Stimulated activated CD4-positive, alpha-beta T cell treated with anti-CD3 and anti-CD28 coated beads, Interleukin-2, amount 100 ng/mL, for 24 hours (primary cell): Measurements from ENCODE around the gene MNX1.

Experiments
- DNase-seq, 2 donors: peaks; one replicate each; pipeline ENCODE4 v3.0.0-alpha.2; 2020

The MNX1 gene

GRCh38 chr7:157010588-157011332 is at the start of gene MNX1:
TSS of gene MNX1 (minus strand) at chr7:157010663. CDS start at chr7:157010350, 313 bp downstream.
- DNase-seq, result peak; percentile 39 to 69

DNA sequence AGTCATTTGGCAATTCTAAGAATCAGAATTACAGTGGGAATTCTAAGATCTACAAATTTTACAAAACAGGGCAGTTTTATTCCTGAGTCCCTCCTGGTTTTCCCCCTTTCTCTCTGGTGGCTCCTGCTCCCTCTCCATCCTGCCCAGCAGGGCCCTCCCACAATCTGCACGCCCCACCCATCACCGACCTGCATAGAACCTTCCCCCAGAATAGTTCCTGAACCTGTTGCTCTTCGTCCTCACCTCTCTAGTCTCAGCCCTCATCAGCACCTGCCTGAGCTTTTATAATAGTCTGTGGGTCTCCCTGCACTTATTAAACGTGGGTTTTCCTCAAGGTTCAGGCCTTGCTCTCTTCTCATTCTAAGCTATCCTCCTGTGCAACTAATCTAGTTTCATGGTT is 49.1 kb upstream of the MNX1 start:
- no peak for DNase-seq

DNA sequence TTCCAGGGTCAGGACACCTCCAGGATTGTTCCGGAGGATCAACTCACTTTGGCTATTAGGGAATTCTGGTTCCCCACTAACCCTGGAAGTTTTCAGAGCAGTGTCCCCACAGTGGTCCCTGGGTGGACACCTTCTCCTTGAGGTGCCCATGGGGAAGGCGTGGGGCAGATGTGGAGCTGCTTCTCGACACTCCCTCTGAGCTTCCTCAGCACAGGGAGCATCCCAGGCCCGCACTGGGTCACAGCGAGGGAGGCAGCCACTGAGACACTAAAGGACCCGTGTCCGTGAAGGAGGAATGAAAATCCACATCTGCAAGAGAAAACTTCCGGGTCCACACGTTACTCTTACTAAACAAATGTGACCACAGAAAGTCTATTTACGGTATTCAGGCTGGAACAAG is 48.2 kb upstream of the MNX1 start:
- DNase-seq, result no peak

- no peak for DNase-seq
These were observed 47.6 kb upstream of the MNX1 start for GRCh38 chr7:157058068-157058467.

DNA sequence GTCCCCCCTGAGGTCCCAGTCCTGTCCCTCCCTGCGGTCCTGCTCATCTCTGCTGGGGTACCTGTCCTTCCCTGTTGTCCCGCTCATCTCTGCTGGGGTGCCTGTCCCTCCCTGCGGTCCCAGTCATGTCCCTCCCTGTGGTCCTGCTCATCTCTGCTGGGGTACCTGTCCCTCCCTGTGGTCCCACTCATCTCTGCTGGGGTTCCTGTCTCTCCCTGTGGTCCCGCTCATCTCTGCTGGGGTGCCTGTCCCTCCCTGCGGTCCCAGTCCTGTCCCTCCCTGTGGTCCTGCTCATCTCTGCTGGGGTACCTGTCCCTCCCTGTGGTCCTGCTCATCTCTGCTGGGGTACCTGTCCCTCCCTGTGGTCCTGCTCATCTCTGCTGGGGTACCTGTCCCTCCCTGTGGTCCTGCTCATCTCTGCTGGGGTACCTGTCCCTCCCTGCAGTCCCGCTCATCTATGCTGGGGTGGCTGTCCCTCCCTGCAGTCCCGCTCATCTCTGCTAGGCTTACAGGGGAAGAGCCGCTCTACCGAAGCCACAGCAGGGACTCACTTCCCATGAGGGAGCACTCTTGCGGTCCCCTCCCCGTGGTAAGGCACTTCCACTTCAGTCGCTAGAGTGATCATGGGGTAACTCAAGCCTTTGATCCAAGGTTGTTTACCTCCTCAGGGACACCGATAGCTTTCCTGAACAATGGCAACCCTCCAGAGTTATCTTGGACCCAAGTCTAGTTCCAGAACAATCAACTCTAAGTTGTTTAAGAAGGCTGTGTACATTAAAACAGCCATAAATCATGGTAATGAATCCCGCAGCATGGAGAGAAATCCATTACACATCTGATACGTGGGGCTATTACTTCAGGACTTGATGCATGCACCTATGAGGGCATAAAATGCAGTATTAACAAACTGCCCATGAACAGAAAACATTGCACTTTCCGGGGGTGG is 46.8 kb upstream of the MNX1 start:
- no peak for DNase-seq

DNA sequence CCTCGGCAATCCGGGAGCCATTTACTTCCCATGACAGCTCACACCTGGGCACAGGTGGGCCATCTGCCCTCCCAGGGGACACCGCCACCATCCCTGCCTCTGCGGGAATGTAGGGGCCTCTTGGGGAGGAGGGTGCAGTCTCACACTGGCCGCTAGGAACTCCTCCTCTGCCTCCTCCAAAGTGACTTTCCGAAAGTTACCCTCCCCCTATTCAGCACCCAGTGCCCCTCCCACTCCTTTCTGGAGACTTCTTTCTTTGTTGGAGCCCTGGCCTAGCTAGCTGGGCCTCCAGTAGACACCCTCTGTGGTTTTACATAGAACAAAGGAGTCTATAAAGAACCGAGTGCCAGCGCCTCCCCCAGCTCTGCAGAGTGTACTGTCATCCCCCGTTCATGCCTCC is 45.8 kb upstream of the MNX1 start:
- DNase-seq, result no peak

DNA sequence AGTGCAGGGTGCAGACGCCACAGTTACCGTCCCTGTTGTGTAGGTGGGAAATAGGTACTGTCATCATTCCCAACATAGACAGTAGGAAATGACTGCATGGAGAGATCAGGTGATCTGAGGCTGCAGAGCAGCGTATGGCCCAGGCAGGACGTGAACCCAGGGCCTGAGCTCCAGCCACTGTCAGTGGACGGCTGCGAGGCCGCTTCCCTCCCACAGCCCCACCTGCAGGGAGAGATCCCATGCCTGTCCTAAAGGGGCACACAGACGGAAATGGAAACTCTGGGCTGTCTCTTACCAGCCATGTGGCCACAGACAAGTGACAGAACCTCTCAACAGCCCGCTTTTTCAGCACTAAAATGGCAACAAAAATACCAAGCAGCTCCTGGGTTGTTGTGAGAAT is 44.5 kb upstream of the MNX1 start:
- no peak for DNase-seq

GRCh38 chr7:157053118-157053517 is 42.7 kb upstream of the MNX1 start:
- DNase-seq, result no peak

DNA sequence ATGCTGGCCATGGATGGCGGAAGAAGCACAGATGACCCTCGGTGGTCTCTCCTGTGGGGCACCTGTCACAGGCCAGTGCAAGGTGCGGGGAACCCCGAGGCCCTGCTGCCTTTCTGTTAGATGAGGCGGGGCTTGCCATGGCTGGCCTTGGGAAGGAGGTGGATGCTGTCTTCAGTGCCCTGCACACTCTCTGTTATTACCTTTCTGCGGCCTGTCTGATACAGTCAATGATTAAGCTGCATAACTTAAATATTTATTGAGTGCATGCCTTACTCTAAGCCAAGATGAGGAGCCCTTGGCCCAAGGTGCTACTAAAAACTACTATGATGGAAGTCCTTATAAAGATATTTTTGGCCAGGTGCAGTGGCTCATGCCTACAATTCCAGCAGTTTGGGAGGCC is 36.7 kb upstream of the MNX1 start:
- DNase-seq, result no peak

- no peak for DNase-seq
These were observed 36.2 kb upstream of the MNX1 start for GRCh38 chr7:157046681-157047080.

DNA sequence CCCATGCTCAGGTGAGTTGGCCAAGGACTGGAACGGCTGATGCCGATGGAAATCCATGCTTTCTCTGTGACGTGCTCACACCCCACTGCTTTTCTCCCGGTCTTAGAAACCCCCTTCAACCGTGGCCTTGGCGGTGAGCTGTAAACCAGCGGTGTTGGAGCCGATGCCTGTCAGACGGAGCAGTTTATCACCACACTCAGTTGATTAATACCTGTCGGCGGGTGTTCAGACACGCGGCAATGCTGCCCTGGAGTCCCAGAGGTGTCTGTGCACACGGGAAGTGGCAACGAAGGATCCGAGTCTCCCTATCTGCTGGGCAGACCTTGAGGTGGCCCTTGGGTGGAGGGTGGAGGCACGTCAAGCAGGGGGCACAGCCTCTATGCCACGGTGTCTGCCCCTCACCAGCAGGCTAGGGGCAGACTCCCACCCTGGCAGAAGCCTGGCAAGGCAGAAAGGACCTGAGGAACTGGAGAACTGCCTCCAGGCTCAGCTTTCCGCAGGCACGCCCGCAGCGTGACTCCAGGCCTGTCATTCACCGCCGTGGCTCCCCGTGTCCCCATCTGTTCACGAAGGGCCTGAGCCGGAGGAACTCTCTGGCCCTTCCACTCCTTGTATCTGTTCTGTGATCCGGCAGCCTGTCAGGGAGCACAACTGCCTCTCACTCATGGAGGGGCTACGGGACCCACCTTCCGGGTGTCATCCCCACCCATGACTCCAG is 34.6 kb upstream of the MNX1 start:
- no peak for DNase-seq

DNA sequence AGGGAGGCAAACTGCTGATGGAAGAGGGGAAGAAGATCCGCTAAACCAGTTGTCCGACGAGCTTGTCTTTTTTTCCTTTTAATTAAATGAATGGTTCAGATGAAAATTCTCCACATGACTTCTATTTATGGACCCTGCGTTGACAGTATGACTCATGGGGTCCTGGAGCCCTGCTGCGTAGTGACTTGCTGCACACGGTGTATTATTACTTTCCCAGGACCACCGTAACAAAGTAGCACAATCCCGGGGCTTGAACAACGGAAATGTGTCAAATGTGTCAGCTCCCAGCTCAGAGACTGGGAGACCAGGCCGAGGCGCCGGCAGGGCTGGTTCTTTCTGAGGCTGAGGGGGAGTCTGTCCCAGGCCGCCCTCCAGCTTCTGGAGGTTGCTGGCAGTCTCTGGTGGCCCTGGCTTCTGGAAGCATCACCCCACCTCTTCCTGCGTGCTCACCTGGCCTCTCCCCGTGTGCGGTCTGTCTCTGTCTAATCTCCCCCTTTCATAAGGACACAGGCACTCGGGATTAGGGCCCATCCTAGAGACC is 33.8 kb upstream of the MNX1 start:
- DNase-seq, result no peak

- no peak for DNase-seq
These were observed 33.3 kb upstream of the MNX1 start for GRCh38 chr7:157043745-157044144.

GRCh38 chr7:157041514-157042277 is 31.2 kb upstream of the MNX1 start:
- DNase-seq, result no peak

DNA sequence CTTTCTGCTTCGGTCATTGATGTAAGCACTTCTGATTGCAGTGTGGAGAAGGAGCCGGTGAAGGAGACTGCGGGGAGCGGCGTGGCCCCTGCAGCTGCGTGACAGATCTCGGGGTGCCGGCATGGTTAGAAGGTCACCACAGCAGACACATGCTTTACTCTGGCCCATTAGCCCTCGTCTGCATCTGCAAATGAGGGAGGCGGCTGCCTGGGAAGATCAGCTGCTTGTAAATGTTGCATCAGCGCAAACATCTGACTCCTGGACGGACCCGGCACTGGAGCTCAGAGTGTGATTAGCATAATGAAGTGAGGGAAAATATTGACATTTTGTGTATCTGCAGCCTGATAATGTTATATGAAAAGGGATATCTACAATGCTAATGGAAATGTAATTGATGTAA is 30.5 kb upstream of the MNX1 start:
- no peak for DNase-seq

GRCh38 chr7:157037635-157038034 is 27.2 kb upstream of the MNX1 start:
- DNase-seq, result no peak

- DNase-seq, result no peak
These were observed 26.6 kb upstream of the MNX1 start for GRCh38 chr7:157037028-157037427.

DNA sequence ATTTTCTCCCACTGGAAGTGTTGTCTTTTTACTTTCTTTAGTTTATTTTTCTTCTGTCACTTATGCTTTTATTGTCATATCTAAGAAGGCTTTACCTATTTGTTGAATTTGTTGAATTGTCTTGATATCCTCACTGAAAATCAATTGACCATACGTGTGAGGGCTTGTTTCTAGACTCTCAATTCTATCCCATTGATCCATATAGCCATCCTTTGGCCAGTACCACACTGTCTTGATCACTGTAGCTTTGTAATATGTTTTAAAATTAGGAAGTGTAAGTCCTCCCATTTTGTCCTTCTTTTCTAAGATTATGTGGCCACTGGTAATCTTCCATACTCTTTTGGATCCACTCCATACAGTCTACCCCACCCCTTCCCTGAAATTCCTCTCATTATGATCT is 25.5 kb upstream of the MNX1 start:
- DNase-seq, result no peak

DNA sequence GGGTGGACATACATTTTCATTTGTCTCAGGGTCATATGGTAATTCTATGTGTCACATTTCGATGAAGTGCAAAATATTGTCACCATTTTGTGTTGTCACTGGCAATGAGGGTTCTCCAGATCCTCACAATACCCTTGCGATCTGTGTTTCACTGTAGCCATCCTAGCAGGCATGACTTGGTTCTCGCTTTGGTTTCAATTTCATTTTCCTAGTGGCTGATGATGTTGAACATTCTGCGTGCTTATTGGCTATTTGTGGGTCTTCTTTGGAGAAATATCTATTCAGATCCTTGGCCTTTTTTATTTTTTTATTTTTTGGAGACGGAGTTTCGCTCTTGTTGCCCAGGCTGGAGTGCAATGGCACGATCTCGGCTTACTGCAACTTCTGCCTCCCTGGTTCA is 24.8 kb upstream of the MNX1 start:
- DNase-seq, result no peak

DNA sequence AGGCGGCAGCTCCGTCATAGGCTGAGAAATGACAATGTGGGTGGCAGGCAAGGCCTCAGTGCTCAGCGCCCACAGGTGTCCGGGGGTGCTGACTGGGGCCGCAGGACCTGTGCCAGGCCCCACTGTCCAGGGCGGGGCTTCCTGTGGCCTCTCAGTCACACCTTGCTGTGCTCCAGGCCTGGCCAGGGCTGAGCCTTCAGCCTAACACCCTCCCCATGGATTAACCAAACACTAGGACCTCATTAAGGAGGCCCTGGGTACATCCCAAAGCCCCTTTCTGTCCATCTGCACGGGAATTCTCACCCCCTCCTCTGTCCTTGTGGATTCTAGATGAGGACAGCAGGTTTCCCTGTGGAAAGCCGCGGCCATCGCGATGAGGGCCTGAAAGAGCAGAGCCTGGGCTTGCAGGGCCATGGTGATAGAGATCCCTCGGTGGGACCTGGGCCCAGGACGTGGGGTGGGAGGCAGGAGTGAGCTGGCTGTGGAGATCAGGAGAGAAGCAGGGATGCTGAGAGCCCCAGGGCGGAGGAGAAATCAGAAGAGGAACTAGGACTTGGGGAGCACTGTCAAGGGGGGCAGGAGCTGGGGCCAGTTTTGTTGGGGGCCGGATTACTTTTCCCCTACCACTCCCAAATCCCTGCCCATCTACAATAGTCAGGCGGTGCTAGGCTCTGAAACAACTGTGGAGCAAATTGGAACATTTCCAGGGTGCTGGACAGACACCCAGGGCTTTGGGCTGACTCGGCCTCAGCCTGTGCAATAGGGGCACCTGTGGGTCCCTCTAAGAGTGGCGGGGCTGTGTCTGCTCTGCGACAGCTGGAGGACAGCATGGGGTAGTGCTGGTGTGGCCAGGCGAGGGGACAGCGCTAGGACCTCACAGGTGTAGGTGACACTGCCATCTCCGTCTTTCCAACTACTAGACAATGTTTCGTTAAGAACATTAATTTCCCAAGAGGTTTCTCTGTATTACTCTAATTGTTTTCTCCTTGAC is 23.3 kb upstream of the MNX1 start:
- no peak for DNase-seq
